ENCODE data around the gene CCDC136. TPM values are rescaled to one million over a fixed set of nuclear protein-coding genes. Genes with fewer than 3 reads are reported as not detected.

Gene CCDC136
- total and polyA plus RNA-seq, 2 donors (not counting 1 experiment from before 2014, with no cell fraction given): 8.3 to 12.1 TPM

- H4K20me1 ChIP-seq (ENCODE audit: control insufficient read depth, extremely low read depth, insufficient read depth, low read length): no peaks in the 10 kb centered on the region
- H3K4me2 ChIP-seq (ENCODE audit: extremely low read depth, insufficient read depth, low read length): no peak overlapping the region
- H3K36me3 ChIP-seq (ENCODE audit: control insufficient read depth, insufficient read depth, low read length): peaks cover 14% of the 10 kb centered on the region
- no peaks in the 10 kb centered on the region for H3K4me1 ChIP-seq (ENCODE audit: control insufficient read depth, extremely low read depth, insufficient read depth, low read length)
- no peaks in the 10 kb centered on the region for H3K79me2 ChIP-seq (ENCODE audit: control insufficient read depth, insufficient read depth, low read length)
- H3K9me3 ChIP-seq (ENCODE audit: control insufficient read depth, insufficient read depth, low read depth, low read length): no peaks in the 10 kb centered on the region
- DNase-seq (ENCODE audit: low read depth in 2 of 2): no peak
- H3K27me3 ChIP-seq (ENCODE audit: control insufficient read depth, insufficient read depth, low read length): no peaks in the 10 kb centered on the region
- no peak overlapping the region for H3K9ac ChIP-seq (ENCODE audit: insufficient read depth, low read length)
- H2AFZ ChIP-seq (ENCODE audit: low read length): no peak overlapping the region
- no peak overlapping the region for H3K4me3 ChIP-seq (replicated peaks in 1 of 4; ENCODE audit: control extremely low read depth in 1 of 4, insufficient read depth in 1 of 4, low read depth in 3 of 4, low read length in 4 of 4)
- H3K27ac ChIP-seq (ENCODE audit: insufficient read depth, low read length): no peak overlapping the region
- TF ChIP-seq CTCF (conservative IDR thresholded peaks at IDR 0.05 in 1 of 2, IDR thresholded peaks at IDR 0.05 in 1 of 2; ENCODE audit: low read depth in 1 of 2, low read length in 2 of 2) (no peak), EZH2 (IDR thresholded peaks at IDR 0.05; ENCODE audit: low read length, missing control alignments) (no peak)
Measured at GRCh38 chr7:128773604-128774003, 18.2 kb upstream of the CCDC136 start.

GRCh38 chr7:128774029-128774689 is 17.6 kb upstream of the CCDC136 start:
- no peak for DNase-seq (ENCODE audit: low read depth in 2 of 2)

GRCh38 chr7:128774921-128775320 is 16.8 kb upstream of the CCDC136 start:
- no peak overlapping the region for H3K4me2 ChIP-seq (ENCODE audit: extremely low read depth, insufficient read depth, low read length)
- TF ChIP-seq EZH2 (IDR thresholded peaks at IDR 0.05; ENCODE audit: low read length, missing control alignments) (no peak), CTCF (conservative IDR thresholded peaks at IDR 0.05 in 1 of 2, IDR thresholded peaks at IDR 0.05 in 1 of 2; ENCODE audit: low read depth in 1 of 2, low read length in 2 of 2) (no peak)
- H4K20me1 ChIP-seq (ENCODE audit: control insufficient read depth, extremely low read depth, insufficient read depth, low read length): no peaks in the 10 kb centered on the region
- H2AFZ ChIP-seq (ENCODE audit: low read length): no peak overlapping the region
- no peak overlapping the region for H3K9ac ChIP-seq (ENCODE audit: insufficient read depth, low read length)
- no peaks in the 10 kb centered on the region for H3K79me2 ChIP-seq (ENCODE audit: control insufficient read depth, insufficient read depth, low read length)
- H3K4me1 ChIP-seq (ENCODE audit: control insufficient read depth, extremely low read depth, insufficient read depth, low read length): no peaks in the 10 kb centered on the region
- no peak overlapping the region for H3K27ac ChIP-seq (ENCODE audit: insufficient read depth, low read length)
- H3K9me3 ChIP-seq (ENCODE audit: control insufficient read depth, insufficient read depth, low read depth, low read length): no peaks in the 10 kb centered on the region
- no peak for DNase-seq (ENCODE audit: low read depth in 2 of 2)
- no peak overlapping the region for H3K4me3 ChIP-seq (replicated peaks in 1 of 4; ENCODE audit: control extremely low read depth in 1 of 4, insufficient read depth in 1 of 4, low read depth in 3 of 4, low read length in 4 of 4)
- no peaks in the 10 kb centered on the region for H3K27me3 ChIP-seq (ENCODE audit: control insufficient read depth, insufficient read depth, low read length)
- H3K36me3 ChIP-seq (ENCODE audit: control insufficient read depth, insufficient read depth, low read length): peaks cover 11% of the 10 kb centered on the region

More at GRCh38 chr7:128774029-128774689, 17.6 kb upstream of the CCDC136 start:
- no peak overlapping the region for H3K27ac ChIP-seq (ENCODE audit: insufficient read depth, low read length)
- no peak overlapping the region for H3K9ac ChIP-seq (ENCODE audit: insufficient read depth, low read length)
- H3K79me2 ChIP-seq (ENCODE audit: control insufficient read depth, insufficient read depth, low read length): no peaks in the 10 kb centered on the region
- H3K4me1 ChIP-seq (ENCODE audit: control insufficient read depth, extremely low read depth, insufficient read depth, low read length): no peaks in the 10 kb centered on the region
- H2AFZ ChIP-seq (ENCODE audit: low read length): no peak overlapping the region
- no peaks in the 10 kb centered on the region for H3K9me3 ChIP-seq (ENCODE audit: control insufficient read depth, insufficient read depth, low read depth, low read length)
- TF ChIP-seq CTCF (conservative IDR thresholded peaks at IDR 0.05 in 1 of 2, IDR thresholded peaks at IDR 0.05 in 1 of 2; ENCODE audit: low read depth in 1 of 2, low read length in 2 of 2) (no peak), EZH2 (IDR thresholded peaks at IDR 0.05; ENCODE audit: low read length, missing control alignments) (no peak)
- H3K36me3 ChIP-seq (ENCODE audit: control insufficient read depth, insufficient read depth, low read length): peaks cover 14% of the 10 kb centered on the region
- H3K4me2 ChIP-seq (ENCODE audit: extremely low read depth, insufficient read depth, low read length): no peak overlapping the region
- H3K4me3 ChIP-seq (replicated peaks in 1 of 4; ENCODE audit: control extremely low read depth in 1 of 4, insufficient read depth in 1 of 4, low read depth in 3 of 4, low read length in 4 of 4): no peak overlapping the region
- H3K27me3 ChIP-seq (ENCODE audit: control insufficient read depth, insufficient read depth, low read length): no peaks in the 10 kb centered on the region
- H4K20me1 ChIP-seq (ENCODE audit: control insufficient read depth, extremely low read depth, insufficient read depth, low read length): no peaks in the 10 kb centered on the region
